Stimulated activated CD4-positive, alpha-beta T cell treated with anti-CD3 and anti-CD28 coated beads, Interleukin-15, amount 100 ng/mL, for 1 hour (primary cell): ENCODE results near the gene TRAK1.
"Not testable (repeated sequence)": the region's sequence is repeated elsewhere in the genome, so short reads cannot be mapped to it uniquely, and the experiment has no call there.

Source experiments
- DNase-seq, 2 donors: peaks; one replicate each; pipeline ENCODE4 v3.0.0-alpha.2; 2020; ENCODE audit warnings: low read depth in 1 of 2, low spot score in 1 of 2

The TRAK1 gene

DNA sequence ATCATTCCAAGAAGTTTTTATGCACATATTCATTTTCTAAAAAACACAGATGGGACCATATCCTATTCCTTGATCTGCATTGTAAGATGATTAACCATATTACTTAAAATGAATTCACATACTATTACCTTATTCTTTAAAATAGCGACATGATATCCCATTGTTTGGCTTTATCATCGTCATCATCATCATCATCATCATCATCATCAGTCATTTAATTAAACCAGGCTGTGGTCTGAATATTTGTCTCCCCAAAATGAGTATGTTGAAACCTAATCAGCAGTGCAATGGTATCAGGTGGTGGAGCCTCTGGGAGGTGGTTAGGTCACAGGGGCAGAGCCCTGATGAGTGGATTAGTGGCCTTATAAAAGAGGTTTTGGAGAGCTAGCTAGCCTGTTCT, 4.4 kb downstream of the TRAK1 start:
- no peak for DNase-seq

DNA sequence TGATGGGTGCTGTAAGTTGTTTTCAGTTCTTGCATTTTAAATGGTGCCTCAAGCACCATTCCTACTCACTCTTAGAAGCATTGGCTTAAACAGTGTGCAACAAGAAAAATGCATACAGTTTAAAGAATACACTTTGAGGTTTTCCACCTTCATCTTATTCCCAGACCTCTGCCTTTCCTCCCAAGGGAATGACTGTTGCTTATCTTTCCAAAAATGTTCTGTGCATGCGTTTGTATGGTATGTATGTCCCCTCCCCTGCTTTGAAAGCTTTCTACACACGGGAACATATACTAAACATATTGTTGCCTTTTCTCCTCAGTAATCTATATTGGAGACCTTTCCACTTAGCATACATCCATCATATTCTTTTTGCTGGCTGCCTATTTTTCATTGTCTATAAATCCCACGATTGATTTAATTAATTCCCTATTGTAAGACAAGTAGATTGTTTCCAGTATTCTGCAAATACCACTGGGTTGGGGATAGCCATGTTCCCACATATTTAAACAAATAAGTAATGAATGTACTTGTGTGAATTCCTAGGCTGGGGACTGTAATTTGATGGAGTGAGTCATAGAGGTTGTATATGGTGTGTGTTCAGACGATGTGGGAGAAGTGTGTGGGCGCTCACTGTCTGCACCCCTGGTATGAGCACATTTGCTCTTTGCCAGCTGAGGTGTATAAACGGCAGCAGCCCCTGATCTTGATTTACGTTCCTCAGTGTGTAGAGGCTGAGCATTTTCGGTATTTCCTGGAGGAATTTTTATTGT, 5.8 kb downstream of the TRAK1 start:
- DNase-seq: peak in 1 of 2 donors; percentile 12

DNA sequence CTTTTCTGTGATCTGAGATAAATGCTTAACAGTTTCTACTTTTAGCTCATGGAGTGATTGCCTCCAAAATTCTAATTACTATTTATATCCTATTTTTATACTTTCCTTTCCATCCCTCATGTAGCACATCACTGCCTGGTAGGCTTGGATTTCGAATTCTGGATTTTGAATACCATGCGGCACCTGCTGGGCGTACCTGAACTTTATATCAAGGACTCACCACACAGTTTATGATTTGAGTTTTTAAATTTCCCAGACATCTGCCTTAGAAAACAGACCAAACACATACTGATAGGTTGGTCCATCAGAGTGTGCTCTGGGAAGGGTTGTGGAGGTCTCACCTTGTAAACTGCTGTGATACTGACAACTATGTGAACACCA, 6.4 kb downstream of the TRAK1 start:
- no peak for DNase-seq

DNA sequence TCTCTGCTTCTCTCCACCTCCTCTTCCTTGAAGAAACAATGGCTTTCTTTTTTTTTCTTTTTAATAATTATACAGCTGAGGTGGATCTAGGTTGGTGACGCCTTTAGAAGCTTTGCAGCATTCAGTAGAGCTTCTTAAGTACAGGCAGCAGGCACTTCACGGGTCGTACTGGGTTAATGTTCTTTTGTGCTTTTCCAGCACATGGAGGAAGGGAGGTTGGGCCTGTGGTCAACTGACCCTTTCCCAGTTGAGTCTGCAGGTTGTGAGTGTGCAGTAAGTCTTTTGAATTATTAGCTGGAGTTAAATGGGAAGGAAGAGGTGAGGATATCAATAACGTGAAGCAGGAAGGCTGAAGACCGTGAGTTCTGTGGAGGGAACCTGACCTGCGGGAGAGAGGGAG, 7.0 kb downstream of the TRAK1 start:
- DNase-seq: no peak

DNA sequence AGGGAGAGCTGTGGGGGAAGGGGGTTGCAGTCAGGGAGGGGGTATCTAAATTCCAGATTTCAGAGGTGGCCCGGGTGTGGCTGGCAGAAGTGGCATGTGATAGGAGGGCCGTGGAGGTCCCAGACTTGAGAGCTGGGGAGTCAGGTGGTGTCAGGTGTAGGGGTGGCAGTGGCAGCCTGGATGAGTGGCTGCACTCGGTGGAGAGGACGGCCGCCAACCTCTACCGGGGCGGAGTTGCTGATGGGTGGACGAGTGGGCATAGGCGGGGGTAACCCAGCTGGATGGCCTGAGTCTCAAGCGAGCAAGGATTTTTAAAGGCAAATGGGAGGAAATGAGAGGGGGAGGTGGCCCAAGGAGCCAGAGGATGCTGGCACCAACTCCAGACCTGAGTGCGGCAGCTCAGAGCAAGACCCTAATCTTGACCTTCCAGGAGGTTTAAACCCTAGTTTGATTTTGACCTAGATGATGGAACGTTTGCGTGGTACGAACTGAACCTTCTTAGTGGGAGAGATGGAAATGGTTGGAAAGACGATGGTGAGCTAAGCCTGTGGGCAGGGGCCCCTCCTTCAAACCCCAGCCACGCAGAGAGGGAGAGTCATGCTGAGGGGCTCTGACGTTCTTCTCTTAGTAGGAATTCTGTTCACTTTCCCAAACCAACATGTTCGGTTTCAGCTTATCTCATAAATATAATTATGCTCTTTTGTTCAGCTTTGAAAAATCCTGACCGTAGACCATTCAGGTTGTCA, 8.0 kb downstream of the TRAK1 start:
- no peak for DNase-seq

DNA sequence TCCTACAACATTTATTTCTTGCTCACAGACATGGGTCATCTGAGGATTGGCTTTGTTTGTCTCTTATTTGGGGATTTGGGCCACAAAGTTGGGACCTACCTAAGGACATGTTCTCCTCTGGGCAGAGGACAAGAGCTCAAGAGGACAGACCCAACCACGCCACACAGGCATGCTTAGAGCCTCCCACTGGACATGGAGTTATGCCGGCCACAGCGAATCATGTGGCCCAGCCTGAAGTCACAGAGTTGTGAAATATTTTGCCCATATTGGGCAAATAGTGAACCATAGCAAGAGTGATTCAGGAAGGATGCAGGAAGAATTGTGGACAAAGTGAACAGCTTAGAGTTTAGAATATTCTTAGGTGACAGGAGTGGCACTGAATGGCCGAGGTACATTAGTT, 9.9 kb downstream of the TRAK1 start:
- no peak for DNase-seq

DNA sequence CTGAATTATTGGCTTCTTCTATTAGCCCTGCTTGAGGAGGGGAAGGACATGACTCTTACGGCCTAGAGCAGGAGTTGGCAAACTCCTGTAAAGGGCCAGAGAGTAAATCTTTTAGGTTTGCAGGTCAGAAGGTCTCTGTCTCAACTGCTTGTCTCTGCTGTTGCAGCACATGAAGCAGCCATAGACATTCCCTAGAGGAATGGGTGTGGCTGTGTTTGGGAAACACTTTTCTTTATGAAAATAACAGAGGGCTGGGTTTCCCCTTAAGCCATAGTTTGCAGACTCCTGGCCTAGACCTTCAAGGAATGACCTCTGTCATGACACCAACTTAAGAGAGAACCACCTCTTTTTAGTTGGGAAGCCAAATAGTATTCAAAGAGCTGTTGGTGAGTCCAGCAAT, 10.3 kb downstream of the TRAK1 start:
- no peak for DNase-seq

DNA sequence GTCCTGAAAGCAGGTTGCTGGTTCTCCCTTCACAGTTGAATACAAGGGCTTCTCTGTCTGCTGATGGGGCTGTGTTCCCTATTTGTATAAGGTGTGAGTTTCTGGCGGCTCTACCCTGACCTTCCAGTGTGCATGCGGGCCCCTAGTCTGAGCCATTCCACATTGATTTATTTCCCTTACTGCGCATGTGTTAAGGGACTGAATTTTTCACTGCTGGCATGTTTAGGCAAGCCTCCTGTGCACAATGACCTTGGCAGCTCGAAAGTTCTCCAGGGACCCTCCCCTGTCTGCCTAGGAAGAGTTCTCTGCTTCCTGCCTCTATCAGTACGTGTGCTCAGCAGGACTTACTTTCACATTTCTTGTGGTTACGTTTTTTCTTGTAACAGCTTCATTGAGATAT, 11.4 kb downstream of the TRAK1 start:
- no peak for DNase-seq

DNA sequence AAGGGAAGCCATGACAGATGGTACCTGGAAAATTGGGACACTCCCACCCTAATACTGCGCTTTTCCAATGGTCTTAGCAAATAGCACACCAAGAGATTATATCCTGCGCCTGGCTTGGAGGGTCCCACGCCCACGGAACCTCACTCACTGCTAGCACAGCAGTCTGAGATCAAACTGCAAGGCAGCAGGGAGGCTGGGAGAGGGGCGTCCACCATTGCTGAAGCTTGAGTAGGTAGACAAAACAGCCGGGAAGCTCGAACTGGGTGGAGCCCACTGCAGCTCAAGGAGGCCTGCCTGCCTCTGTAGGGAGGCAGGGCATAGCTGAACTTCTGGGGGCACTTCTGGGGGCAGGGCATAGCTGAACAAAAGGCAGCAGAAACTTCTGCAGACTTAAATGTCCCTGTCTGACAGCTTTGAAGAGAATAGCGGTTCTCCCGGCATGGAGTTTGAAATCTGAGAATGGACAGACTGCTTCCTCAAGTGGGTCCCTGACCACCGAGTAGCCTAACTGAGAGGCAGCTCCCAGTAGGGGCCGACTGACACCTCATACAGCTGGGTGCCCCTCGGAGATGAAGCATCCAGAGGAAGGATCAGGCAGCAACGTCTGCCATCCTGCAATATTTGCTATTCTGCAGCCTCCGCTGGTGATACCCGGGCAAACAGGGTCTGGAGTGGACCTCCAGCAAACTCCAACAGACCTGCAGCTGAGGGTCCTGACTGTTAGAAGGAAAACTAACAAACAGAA, 12.9 kb downstream of the TRAK1 start:
- DNase-seq: not testable (repeated sequence)

DNA sequence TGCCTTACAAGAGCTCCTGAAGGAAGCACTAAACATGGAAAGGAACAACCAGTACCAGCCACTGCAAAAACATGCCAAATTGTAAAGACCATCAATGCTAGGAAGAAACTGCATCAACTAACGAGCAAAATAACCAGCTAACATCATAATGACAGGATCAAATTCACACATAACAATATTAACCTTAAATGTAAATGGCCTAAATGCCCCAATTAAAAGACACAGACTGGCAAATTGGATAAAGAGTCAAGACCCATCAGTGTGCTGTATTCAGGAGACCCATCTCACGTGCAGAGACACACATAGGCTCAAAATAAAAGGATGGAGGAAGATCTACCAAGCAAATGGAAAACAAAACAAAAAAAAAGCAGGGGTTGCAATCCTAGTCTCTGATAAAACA, 14.8 kb downstream of the TRAK1 start:
- DNase-seq: not testable (repeated sequence)

DNA sequence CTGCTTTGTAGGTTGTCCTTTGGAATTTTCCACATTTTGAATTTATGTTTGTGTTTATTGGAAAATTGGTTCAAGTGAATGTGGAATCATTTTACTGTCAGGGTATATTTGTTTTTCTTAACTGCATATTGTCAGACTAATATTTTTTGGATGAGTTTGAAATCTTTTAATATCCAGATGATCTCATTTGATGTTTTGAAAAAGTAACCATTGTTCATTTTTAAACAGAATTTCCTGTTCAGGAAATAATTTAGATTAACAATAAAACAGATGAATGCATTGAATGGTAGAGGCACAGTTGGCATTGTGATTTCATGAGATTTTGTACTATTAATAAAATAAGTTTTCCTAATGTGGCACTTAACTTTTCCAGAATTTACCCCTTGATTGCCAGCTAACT, 15.5 kb downstream of the TRAK1 start:
- DNase-seq: no peak

DNA sequence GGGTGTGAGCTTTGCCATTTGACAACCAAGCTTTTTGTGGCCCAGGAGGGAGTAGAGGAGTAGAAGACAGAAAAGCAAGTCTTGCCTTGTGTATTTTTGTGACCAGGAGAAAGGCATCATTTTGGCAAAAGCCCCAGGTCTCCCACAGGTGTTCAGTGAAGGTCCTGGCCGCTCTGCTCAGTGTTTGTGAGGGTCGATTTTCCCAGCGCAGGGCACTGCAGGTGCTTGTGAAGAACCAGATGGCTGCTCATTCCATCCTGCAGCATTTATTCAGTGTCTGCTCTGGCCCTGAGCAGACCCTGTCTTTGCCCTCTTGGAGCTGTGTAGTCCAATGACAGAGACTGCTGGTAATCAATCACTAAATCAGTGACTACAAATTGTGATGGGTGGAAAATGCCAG, 19.5 kb downstream of the TRAK1 start:
- no peak for DNase-seq

DNA sequence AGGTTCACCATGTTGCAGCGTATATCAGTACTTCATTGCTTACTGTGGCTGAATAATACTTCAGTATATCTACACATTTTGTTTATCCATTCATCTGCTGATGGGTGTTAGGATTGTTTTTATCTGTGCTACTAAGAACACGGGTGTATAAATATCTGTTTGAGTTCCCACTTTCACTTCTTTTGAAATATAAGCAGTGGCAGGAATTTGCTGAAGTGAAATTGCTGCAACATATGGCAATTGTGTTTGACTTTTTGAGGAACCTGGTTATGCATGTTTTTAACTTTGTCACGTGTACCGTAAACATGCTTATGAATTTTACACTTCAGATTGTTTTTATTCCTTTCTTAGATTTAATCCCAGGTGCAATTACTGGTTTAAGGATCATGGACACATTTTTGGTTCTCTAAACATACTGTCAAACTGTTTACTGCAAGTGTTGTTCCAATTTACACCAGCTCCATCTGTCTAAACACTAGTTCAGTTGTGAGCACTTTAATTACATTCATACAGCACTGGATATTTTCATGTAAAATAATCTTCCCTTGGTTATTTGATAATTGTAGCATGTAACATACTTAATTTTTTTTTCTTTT, 23.1 kb downstream of the TRAK1 start:
- no peak for DNase-seq

DNA sequence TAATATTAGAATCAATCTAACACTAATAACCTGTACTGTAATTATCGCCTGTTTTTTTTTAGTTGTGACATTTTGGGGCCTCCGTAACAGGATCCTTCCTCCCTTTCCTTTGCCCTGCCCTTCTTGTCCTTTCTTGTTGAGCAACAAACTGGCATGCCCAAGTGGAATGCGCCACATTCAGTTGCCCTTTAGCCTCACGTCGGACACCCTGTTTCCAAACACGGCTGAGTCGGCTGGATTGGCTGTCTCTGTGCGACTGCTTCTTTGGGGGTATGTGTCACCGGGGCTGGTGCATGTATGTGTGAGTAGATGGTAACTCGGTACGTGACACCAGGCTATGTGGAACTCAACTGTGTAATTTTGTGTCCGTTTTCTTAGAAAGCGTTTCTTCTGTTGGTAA, 24.1 kb downstream of the TRAK1 start:
- no peak for DNase-seq

DNA sequence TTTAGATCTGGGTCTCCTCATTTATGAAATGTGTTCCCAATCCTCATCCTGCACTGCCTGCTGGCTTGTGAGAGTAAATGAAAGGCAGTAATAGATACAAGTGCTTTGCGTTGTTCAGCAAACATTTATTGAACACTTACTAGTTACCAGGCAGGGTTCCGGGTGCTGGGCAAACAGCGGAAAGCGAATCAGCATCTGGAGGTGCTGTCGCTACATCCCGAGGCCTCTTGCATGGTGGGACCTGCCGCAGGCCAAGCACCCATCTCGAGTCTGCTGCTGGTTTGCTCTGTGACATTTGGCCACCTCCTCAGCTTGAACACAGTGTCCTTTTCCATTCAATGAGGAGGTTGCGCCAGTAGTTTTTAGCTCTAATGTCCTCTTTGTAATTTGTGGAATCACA, 24.8 kb downstream of the TRAK1 start:
- no peak for DNase-seq

DNA sequence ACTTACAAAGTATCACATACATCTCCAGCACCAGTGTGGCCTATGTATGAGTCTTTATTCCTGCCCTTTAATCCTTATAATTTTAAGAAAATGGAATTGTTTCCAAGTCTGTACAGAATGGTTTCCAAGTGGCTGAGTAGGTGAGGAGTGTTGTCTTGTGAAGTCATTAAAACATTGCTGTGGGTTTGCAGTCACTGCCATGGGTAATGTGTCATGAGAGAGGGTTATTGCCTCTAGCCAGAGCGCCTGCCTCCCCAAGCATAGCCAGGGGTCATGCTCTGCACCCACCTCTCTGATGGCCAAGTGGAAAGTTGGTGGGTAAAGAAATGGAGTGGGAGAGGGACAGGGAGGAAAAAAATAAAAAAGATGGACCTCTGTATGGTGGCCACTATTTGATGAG, 25.3 kb downstream of the TRAK1 start:
- DNase-seq: no peak

DNA sequence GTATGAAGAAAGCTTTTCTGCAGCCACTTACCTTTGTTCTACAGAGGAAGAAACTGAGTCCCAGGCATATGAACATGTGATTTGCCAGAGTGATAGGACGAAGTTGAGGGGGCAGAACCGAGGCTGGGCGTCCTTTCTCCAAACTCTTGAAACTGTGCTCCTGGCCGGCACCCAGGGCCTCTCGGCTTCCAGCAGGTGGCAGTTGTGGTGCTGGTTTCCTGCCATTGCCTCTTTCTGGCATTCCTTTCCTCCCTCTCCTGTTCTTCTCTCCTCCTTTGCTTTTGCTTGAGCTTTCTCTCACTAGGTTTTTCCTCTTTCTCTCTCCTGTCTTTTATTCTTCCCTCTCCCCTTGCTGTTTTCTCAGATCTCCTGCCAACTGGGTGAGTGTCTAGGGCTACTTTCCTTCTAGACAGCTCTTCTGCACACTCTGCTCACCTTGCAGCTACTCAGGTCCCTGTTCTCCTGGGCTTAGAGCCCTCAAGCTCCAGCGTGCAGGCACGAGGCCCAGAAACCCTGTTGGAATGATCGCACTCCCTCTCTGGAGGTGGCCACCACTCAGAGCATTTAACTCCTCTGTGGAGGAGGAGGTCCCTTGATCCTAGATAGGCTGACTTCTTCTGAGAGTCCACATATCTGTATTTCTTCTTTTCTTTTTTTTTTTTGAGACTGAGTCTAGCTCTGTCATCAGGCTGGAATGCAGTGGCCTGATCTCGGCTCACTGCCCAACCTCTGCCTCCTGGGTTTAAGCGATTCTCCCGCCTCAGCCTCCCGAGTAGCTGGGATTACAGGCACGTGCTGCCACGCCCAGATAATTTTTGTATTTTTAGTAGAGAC, 26.2 kb downstream of the TRAK1 start:
- no peak for DNase-seq

DNA sequence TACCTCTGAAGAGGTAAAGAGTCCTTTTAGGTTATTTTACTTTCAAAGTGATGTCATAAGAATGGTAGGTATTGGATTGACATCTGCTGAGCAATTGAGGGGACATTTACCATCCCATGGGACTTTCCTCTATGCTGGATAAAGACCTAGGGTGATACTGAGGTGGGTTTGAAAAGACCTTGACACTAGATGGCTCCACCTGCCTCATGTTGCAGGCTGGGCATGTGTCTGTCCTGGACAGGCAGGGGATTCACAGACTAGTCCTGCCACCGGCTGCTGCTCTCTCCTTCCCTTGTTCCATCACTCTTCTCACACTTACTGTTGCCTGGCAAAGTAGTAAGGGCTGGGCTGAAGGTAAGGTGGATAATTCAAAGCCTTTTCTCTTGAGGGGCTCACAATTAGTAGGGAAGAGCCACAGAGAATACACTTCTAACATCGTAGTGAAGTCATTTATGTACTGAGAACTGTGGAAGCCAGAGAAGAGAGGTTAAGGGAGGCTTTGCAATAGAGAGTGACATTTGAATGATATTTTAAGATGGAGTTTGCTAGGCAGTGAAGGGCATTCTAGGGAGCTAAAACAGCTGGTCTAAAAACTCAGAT, 27.7 kb downstream of the TRAK1 start:
- no peak for DNase-seq

DNA sequence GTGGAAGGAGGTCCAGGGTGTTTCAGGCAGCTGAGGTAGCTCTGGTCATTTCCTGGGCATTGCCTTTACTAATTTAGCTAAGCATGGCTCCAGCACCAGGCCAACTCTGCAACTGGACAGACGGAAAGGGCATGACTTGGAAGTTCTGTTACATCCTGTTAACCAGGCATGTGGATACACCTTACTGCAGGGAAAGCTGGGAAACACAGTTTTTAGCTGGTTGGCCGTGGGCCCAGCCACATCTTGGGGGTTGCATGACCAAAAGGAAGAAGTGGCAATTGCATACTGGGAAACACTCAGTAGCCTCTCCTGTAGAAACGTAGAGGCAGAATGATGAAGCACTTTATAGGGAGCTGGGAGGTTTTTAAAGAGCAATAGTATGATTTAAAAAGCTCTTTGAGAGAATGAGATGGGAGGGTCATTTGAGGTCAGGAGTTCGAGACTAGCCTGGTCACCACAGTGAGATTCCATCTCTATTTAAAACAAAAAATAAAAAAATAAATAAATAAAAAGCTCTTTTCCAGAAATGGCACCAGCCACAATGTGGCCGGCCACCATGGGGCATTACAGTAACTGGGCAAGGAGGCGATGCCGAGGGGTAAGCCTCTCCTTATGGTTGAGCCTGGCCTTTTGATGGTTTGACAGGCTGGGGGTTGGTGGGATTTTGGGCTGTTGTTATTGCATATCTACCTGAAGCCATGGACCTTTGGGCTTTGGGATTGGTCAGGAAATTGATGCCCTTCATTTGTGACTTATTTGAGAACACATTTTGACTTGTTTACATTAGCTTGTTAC, 28.6 kb downstream of the TRAK1 start:
- DNase-seq: no peak

DNA sequence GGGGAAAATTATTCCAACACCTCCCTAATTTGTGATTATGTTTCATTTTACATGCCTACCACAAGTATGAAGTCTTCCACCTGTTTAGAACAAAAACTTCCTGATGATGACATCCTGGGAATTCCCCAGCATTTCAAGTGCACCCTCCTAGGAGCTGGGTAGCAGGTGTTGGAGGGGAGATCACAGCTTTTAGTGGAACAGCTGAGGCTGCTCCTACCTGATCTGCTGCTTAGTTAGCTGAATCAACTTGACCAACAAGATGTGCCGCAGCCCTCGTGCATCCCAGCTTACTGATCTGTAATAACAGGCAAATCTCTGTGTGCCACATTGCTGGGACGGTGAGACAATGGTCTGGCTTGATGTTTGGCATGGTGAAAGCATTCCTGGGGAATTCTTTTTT, 29.7 kb downstream of the TRAK1 start:
- DNase-seq: no peak
